GM21717 (cell line): ENCODE results near the gene PDE6D.

Experiments used
- ATAC-seq: cut with Tn5 transposase; IDR thresholded peaks from one replicate; pipeline ENCODE4 v1.9.1; 2021; ENCODE audit warnings: mild to moderate bottlenecking, moderate library complexity; ENCODE audit not compliant: unreplicated experiment

Gene PDE6D

DNA sequence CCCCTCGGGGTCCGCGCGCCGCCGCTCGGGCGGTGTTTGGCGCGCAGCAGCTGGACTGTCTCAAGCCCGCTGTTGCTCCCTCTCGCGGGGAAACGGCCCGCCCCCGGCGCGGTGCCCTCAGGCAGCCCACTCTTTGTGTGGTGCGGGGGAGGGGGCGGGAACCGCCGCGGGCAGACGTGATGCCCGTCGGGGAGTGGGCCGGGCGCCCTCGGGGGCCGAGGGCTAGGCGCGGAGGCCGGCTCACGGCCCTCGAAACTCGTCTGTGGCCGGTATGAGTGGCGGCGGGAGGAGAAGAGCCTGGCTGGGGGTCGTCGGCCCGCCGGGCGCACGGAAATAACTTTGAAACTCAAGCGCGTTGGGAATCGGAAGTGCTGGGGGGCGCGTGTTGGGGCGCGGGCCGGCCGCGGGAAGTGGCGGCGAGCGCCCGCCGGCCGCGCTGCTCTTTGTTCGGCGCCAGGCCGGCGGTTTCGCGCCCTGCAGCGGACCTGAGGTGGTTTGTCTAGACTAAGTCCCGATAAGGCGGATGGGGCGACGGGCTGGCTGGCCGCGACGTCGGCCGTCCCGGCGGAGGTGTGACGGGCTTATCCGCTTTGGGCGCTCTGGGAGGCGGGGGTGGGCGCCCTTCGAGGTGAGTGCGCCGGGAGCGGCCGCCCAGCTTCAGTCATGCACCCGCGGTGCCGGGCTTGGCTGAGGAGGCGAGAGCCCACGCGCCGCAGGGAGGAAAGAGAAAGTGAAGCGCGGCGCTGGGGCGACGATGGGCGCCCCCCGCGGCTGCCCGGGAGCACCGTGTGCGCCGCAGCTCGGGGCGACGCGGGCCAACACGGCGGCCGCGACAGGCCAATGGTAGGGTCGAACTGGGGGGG is 72.1 kb downstream of the PDE6D start:
- no peak for ATAC-seq

DNA sequence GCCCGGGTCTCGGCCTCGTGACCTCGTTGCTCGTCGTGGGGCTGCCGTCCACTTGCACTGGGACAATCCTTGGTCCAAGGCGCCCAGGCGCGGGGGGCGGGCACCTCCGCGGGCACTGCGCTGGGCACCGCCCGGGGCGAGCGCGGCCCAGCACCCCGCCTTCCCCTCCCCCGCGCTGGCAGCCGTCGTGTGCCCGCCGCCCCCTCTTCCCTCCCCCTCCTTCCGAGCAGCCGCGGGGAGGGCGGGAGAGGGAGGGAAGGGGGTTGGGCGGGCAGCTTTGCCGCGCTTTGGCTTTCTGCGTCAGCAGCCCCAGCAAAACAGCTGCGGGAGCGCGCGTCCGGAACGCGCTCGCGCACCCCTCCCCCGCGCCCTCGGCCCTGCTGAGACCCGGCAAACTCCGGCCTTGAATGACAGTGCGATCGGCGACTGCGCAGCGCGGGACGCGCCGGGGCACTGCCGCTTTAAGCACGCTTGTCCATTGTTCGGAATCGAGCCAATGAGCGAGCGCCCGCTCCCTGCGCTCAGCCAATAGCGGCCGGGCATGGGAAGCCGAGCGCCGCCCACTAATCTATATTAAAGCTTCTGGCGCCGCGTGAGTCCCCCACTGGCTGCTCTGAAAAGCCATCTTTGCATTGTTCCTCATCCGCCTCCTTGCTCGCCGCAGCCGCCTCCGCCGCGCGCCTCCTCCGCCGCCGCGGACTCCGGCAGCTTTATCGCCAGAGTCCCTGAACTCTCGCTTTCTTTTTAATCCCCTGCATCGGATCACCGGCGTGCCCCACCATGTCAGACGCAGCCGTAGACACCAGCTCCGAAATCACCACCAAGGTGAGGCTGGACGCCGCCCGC is 72.9 kb downstream of the PDE6D start, which contains the start of gene PTMA:
Gene PTMA, plus strand, starts transcription at position 599 of the 846 bp plus-strand sequence. Its CDS starts 182 bp downstream, at position 781.
- ATAC-seq = peak; percentile 48

DNA sequence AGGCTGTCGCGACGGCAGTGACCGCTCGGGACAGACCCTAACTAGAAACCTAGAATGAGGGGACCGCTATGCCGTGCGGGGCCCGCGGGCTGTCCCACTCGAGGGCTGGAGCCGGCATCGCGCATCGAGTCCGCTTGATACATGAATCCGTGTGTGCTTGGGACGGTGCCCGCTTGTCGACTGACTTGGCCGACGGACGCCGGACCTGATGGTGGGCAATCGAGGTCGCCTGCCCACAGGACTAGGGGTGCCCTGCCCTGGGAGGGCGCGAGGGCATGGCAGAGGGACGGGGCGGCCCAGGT is 73.5 kb downstream of the PDE6D start:
- ATAC-seq = peak; percentile 2

DNA sequence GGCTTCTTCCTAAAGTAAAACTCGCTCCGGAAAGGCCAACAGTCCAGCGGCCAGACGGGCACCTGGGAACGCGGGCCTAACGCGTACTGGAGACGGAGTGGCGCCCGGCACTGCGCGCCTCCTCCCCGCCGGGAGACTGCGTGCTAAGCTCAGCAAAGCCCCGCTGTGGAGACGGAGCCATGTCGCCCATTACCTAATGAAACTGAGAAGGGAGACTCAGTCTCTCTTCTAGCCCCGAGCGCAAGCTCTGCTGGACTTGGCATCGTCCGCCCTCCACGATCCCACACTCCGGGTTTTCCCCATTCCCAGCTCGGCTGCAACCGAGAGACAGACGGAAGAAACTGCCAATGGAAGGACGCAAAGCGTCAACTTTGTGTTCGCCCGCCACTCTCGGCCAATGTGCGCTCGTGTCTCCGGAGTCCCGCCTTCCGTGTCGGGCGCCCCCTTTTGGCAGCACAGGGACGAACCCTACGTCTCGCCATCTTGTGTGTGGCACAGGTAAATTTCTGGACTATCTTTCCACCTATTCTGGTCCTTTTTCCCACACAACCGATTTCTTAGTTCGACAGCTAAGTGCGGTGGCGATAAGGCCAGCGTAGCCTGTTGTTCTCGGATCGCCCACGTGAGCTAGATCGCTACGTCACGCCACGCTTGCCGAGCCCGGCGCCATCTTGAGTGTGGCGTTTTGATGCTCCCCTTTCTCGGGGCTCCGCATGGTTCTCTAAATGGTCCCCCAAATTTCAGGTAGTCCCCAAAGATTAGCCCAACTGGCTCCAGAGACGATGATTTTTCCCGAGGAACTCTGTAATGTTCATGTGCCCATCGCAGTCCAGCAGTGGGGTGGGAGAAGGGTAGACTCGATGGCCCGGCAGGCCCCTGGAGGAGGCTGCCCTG is 74.1 kb downstream of the PDE6D start:
- peak; percentile 39 for ATAC-seq

DNA sequence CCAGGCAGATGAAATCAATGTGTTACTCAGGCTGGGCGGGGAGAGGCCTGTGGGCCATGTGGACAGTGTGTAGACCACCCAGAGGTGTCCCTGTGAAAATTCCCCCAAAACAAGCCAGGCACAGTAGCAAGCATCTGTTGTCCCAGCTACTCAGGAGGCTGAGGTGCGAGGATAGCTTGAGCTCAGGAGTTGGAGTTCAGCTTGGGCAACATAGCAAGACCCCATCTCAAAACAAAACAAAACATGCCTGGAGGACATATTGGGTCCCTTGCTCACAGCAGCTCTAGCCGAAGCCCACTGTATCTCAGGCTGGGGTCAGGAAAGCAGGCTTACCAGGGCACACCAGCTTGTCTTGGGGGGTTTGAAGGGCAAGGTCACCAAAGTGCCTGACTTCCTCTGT is 77.1 kb downstream of the PDE6D start:
- no peak for ATAC-seq

DNA sequence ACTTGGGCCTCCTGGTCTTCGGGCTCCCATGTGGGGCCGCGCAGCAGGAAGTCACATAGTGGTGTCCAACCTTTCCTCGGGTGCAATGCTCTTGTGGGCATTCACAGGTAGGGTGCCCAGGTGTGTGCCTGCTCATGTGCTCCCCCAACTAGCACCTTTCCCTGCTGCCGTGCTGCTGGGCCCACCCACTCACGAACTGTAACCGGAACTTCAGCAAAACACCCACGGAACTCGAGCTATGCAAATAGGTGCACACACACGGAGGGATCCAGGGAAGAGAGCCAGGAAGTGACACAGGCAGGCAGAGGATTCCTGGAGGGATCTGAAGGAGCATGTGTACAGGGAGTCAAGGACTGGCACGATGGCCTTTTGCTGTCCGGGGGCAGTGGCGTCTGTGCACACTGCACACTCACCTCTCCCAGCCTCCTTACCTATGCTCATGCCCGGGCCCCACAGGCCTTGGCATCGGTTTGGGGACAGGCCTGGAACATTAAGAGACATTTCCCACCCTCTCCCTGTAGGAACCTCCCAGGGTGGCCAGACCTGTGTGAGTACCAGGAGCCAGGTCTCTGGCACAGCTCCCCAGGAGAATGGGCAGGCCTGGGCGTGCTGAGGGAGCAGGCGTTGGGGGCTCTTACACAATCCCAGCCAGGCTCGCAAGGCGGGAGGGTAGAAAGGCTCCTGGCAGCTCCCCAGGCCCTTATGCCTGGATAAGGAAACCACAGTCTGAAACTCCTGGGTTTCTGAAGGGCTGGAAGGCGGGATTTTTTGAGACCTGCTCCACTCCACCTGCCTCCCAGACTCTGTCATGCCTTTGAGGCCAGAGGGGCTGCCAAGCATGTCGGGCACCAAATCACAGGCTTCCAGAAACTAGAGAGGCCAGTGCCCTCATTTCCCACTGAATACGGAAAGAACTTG is 79.4 kb downstream of the PDE6D start:
- ATAC-seq = no peak

DNA sequence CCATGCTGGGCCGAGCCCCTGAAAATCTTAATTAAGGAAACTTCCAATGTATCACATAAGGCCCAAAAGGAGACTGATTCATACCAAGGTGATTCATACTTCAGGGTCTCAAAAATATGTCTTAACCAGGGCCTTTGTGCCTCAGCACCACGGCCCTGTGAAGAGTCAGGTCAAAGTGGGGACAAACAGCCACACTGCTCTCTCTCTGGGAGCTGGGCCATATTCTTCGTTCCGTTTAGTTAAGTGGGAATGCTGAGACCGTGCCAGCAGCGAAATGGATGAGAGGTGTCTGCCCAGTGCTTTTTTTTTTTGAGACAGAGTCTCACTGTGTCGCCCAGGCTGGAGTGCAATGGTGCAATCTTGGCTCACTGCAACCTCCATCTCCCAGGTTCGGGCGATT is 82.1 kb downstream of the PDE6D start:
- no peak for ATAC-seq

DNA sequence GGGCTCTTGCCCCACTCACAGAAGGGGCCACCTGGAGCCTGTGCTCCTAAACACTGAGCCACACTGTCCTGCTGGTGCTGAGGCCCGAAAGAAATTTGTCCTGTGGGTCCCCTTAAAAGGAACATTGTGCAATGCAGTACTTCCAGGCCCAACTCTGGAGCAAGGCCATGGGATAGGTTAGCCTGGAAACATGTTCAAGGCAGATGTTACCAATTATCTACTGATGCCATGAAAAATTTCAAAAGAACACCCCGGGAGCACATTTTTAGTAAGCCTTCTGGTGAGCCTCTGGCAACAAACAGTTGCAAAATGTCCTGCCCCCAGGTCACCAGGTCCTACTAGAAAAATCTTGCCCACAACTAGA is 85.1 kb downstream of the PDE6D start:
- ATAC-seq = no peak

DNA sequence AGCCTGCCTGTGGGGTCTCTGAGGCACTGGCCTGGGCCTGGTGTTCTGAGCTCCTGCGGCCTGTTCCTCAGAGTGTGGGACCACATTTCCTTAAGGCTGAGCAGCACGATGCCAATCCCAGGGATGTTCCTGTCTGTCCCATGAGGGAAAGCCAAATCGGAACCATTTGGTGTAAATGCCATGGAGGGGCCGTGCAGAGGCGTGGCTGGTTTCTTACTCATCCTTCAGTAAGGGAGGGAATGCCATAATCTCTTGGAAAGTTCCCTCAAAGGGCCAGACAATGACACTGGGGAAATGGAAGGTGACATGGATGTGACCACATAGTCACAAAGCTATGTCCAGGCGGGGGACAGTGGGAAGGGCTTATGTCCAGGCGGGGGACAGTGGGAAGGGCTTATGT is 87.1 kb downstream of the PDE6D start:
- no peak for ATAC-seq

DNA sequence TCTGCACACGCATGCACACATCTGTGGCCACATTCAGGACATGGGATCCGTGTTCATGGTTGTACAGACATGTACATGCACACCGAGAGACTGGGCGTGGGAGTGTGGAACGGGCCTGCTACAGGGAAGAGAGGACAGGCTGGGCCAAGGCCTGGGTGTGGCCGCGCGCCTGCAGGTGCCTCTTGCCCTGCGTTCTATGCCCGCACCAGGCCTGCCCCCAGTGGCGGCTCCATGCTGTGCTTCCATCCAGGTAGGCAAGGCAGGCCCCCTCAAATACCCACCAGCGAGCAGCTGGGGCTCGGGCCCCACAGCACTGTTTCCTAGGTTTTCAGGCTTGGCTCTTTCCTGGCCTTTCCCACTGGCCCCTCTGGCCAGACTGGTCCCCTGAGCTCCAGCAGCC is 88.2 kb downstream of the PDE6D start:
- ATAC-seq = no peak

DNA sequence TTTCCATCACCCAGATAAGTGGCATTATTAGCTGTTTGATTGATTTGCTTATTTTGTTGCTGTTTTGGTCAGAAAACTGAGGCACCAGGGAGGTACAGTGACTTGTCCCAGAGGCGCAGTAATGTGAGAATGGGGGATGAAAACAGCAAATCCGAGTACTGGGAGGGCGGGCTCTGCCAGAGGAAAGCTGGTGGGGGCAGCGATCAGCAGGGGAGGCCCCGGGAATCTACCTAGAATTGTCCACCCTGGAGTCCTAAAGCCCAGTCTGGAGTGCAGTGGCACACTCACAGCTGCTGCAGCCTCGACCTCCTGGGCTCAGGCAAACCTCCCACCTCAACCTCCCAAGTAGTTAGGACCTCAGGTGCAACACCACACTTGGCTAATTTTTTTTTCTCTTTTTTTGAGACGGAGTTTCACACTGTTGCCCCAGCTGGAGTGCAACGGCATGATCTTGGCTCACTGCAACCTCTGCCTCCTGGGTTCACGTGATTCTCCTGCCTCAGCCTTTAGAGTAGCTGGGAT is 89.8 kb downstream of the PDE6D start:
- ATAC-seq = no peak

DNA sequence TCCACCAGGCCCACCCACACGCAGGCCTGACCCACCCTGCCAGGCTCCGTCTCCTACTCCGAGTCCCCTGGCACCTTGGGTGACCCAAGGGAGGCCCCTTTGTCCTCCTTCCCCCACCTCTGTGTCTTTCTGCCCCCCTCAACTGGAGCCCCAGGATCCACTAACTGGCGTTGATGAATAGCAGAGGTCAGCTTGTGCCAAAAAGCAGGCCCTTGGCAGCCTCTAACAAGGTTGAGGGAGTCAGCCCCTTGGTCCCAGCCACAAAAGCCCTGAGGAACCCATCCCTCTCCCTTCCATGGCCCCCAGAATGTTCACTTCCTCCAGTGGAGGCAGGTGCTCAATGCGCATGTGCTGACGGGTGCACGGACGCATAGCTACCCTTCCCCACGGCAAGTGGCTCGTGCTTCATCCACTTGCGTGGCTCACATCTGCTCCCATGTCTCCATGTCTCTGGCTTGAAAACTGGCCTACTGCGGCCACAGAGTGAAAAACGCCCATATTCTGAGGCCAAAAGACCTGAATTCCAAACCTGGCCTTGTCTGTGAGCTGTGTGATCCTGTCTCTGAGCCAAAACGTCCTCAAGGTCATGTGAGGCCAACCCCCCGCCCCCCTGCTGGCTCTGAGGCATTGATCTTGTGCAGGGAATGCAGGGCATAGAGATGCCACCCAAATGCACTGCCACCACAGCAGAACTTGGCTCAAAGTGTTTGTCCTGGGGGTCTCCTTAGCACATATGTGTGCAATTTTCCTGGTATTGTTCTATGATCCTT is 91.8 kb downstream of the PDE6D start:
- no peak for ATAC-seq

DNA sequence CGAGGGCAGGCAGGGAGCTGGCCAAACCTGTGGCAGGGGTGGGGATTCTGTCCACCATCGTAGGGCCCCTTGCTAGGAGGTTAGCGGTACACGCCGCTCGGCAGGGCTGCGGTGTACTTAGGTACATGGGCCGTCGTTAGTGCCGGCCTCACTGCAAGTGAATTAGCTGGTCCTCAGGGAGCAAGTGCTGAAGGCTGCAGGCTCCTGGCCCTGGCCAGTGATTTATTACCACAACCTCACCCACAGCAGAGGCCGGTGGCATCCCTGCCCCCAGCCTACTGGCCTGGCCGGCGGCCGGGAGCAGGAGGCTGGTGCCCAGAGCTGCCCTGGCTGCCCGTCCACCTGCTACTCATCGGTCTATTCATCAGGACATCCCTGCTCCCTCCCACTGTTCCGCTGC is 92.4 kb downstream of the PDE6D start:
- no peak for ATAC-seq

DNA sequence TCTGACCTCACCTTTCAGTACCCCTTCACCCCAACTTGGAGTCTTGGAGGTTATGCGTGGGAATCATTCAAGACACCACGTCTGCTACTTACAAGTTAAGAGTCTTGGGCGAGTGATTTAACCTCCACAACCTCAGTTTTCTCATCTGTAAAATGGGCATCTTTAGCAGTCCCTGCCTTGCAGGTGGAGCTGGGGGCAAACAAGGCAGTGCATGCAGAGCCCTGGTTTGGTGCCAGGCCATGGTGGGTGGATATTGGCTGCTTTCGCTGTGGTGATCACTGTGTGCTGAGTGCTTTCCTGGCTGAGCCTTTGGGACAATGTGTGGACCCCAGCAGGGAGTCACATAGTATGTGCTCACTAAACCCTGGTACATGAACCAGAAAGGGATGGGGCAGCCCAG is 93.1 kb downstream of the PDE6D start:
- no peak for ATAC-seq

DNA sequence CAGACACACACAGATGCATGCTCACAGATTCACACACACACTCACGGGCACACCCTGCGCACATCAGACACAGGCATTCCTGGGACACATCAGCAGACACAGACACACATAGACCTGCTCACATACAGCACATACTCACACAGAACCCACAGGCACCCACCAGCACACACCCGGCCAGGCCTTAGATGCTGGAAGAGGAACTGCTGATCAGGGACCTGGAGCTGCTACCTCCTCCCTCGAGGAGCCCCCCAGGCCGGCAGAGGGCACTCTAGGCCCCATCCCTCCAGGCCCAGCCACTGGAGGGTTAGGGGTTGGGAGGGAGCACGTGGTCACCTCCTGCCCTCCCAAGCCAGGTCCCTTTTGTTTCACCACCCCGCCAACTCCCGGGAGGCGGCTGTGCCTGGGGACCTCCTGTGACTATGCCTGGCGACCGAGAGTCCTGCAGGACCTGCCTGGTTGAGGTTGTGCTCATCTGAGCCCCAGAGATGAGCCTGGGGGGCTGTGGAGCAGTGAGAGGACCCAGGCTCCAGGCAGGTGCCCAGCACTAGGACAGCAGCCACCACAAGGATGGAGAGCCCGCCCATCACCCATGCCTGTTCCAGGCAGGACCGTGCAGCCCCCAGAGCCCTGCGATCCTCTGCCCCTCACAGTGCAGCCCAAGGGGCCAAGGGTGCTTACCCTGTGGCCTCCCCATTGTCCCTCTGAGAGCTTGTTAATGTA is 93.8 kb downstream of the PDE6D start:
- ATAC-seq = peak; percentile 60

DNA sequence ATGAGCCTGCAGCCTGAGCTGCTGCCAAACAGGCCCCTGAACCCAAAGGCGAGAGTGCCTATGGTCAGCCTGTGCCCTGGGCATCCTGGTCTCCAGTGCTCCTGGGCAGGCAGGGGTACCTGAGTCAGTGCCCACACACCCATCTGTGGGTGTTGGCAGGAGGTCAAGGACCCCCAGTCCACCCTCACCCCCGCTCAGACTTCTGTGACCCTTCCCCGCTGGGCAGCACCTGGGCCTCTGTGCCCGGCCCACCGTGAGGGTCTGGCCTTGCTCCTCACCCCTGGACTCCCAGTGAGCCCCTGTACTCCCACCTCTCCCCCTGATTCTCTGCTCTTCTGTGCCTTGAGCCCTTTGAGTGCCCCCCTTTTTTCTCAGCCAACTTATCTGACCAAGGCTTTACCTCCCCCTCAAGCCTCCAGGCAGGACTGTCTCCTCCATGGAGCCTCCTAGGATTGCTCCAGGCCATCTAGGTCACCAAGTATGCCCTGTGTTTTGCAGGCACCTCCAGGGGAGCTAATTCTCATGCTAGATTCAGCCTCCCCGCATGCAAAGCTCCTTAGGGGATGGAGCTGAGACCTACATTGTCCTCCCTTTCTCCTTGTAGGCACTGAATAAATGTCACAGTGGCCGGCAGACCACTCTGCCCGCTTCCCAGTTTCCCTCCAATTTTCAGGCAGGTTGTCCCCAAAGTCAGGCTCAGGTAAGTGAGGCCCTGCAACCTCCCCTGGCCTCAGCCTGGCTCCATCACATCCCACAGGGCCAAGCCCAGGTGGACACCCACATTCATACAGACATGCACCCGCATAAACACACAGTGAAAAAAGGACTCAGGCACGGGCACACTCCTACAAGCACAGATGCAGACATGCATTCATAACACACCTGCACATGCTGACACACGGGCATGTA is 94.6 kb downstream of the PDE6D start:
- no peak for ATAC-seq

DNA sequence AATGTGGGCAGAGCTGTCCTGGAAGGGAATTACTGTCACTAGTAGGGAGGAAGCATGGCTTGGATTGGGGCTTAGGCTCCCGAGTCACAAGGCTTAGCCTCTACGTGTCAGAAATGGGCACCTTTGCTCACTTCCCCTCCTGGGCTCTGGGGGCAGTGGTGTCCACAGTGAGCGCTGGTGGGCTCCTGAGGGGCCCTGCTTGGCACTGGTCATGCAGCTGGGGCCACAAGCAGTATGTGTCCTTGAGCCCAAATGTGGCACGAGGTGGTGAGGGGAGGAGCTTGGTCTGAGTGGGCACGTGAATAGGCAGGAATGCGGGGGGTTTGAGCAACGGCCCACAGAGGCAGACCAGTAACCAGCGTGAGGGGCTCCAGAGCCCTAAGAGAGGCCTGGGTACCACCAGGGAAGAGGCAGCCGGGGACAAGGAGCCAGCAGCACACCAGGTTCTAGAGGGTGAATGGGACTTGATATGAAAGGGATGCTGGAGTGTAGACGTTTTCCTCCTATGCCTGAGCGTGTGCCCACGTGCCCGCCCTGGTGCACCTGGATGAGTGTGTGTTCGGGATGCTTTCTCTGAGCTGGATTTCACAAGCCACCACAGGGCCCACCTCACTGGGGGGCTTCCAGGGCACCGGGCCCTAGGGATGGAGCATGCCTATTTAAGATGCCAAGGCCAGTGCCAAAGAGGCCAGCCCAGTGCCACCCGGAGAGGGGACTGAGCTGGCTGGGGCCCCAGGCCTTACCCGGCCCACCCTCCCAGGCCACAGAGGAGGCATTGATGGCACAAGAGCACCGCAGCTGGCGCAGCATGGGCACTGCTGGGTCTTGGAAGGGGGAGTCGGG is 95.5 kb downstream of the PDE6D start:
- no peak for ATAC-seq
